Measurements from ENCODE around the gene MYO9A.

Gene MYO9A

GRCh38 chr15:71974211-71974610, 143.7 kb downstream of the MYO9A start:
- no peak overlapping the region for H2BK15ac ChIP-seq (replicated peaks; ENCODE audit: low read depth)
- WGBS (ENCODE audit: extremely low coverage, insufficient coverage, low lambda C conversion rate): no CpG with 5 or more reads among the region's 3 CpGs
- H3K27me3 ChIP-seq (ENCODE audit: insufficient read depth, low read length, poor library complexity): no peaks in the 10 kb centered on the region
- H2BK120ac ChIP-seq (ENCODE audit: low read depth, low read length): no peak overlapping the region
- no peak overlapping the region for H3K4ac ChIP-seq (ENCODE audit: low read depth, low read length)
- H3K79me2 ChIP-seq (ENCODE audit: control insufficient read depth, insufficient read depth, low read length): no peaks in the 10 kb centered on the region
- H3K4me3 ChIP-seq (ENCODE audit: low read length): no peak overlapping the region
- no peak overlapping the region for H3K23ac ChIP-seq (ENCODE audit: low read length)
- H3K56ac ChIP-seq (ENCODE audit: low read length): no peak overlapping the region
- H3K18ac ChIP-seq (ENCODE audit: low read length): no peak overlapping the region
- DNase-seq: no peak
- H4K5ac ChIP-seq (ENCODE audit: low read length): no peak overlapping the region
- no peak overlapping the region for H2BK5ac ChIP-seq (ENCODE audit: low read length)
- no peaks in the 10 kb centered on the region for H3K36me3 ChIP-seq (ENCODE audit: control insufficient read depth, insufficient read depth, low read length)
- no peaks in the 10 kb centered on the region for H3K79me1 ChIP-seq (ENCODE audit: low read length)
- no peak overlapping the region for H4K8ac ChIP-seq (ENCODE audit: low read depth, low read length)
- H2AK5ac ChIP-seq (ENCODE audit: low read length): no peak overlapping the region
- no peak overlapping the region for H3K27ac ChIP-seq (ENCODE audit: low read depth, low read length)
- no peak overlapping the region for H3K4me2 ChIP-seq (ENCODE audit: low read length)
- H3K9ac ChIP-seq (ENCODE audit: low read length): no peak overlapping the region
- no peaks in the 10 kb centered on the region for H3K4me1 ChIP-seq (ENCODE audit: control insufficient read depth, low read depth, low read length)

- no peaks in the 10 kb centered on the region for H3K4me1 ChIP-seq (ENCODE audit: control insufficient read depth, low read depth, low read length)
- no peak overlapping the region for H2AK5ac ChIP-seq (ENCODE audit: low read length)
- H3K79me2 ChIP-seq (ENCODE audit: control insufficient read depth, insufficient read depth, low read length): no peaks in the 10 kb centered on the region
- H3K36me3 ChIP-seq (ENCODE audit: control insufficient read depth, insufficient read depth, low read length): no peaks in the 10 kb centered on the region
- no peak overlapping the region for H4K5ac ChIP-seq (ENCODE audit: low read length)
- H2BK5ac ChIP-seq (ENCODE audit: low read length): no peak overlapping the region
- H3K4me3 ChIP-seq (ENCODE audit: low read length): no peak overlapping the region
- H3K27ac ChIP-seq (ENCODE audit: low read depth, low read length): no peak overlapping the region
- H4K8ac ChIP-seq (ENCODE audit: low read depth, low read length): no peak overlapping the region
- no peaks in the 10 kb centered on the region for H3K27me3 ChIP-seq (ENCODE audit: insufficient read depth, low read length, poor library complexity)
- DNase-seq: no peak
- H2BK120ac ChIP-seq (ENCODE audit: low read depth, low read length): no peak overlapping the region
- H3K23ac ChIP-seq (ENCODE audit: low read length): no peak overlapping the region
- WGBS (ENCODE audit: extremely low coverage, insufficient coverage, low lambda C conversion rate): no CpG with 5 or more reads among the region's 5 CpGs
- H3K79me1 ChIP-seq (ENCODE audit: low read length): no peaks in the 10 kb centered on the region
- H3K4me2 ChIP-seq (ENCODE audit: low read length): no peak overlapping the region
- H3K56ac ChIP-seq (ENCODE audit: low read length): no peak overlapping the region
- no peak overlapping the region for H2BK15ac ChIP-seq (replicated peaks; ENCODE audit: low read depth)
- H3K4ac ChIP-seq (ENCODE audit: low read depth, low read length): no peak overlapping the region
- no peak overlapping the region for H3K18ac ChIP-seq (ENCODE audit: low read length)
- no peak overlapping the region for H3K9ac ChIP-seq (ENCODE audit: low read length)
Observed at GRCh38 chr15:71973366-71973765, 144.6 kb downstream of the MYO9A start.

- no peak overlapping the region for H3K23ac ChIP-seq (ENCODE audit: low read length)
- H3K27me3 ChIP-seq (ENCODE audit: insufficient read depth, low read length, poor library complexity): no peaks in the 10 kb centered on the region
- no peak overlapping the region for H3K4ac ChIP-seq (ENCODE audit: low read depth, low read length)
- no peak overlapping the region for H2BK15ac ChIP-seq (replicated peaks; ENCODE audit: low read depth)
- no peak overlapping the region for H2BK120ac ChIP-seq (ENCODE audit: low read depth, low read length)
- WGBS (ENCODE audit: extremely low coverage, insufficient coverage, low lambda C conversion rate): no CpG with 5 or more reads among the region's 2 CpGs
- peak overlapping the region; percentile 13 for H4K8ac ChIP-seq (ENCODE audit: low read depth, low read length)
- H3K79me2 ChIP-seq (ENCODE audit: control insufficient read depth, insufficient read depth, low read length): no peaks in the 10 kb centered on the region
- H3K4me2 ChIP-seq (ENCODE audit: low read length): no peak overlapping the region
- no peak overlapping the region for H3K56ac ChIP-seq (ENCODE audit: low read length)
- no peak overlapping the region for H3K18ac ChIP-seq (ENCODE audit: low read length)
- H3K4me1 ChIP-seq (ENCODE audit: control insufficient read depth, low read depth, low read length): no peaks in the 10 kb centered on the region
- no peaks in the 10 kb centered on the region for H3K36me3 ChIP-seq (ENCODE audit: control insufficient read depth, insufficient read depth, low read length)
- no peaks in the 10 kb centered on the region for H3K79me1 ChIP-seq (ENCODE audit: low read length)
- H3K27ac ChIP-seq (ENCODE audit: low read depth, low read length): no peak overlapping the region
- no peak for DNase-seq
- H2AK5ac ChIP-seq (ENCODE audit: low read length): no peak overlapping the region
- no peak overlapping the region for H2BK5ac ChIP-seq (ENCODE audit: low read length)
- no peak overlapping the region for H3K9ac ChIP-seq (ENCODE audit: low read length)
- no peak overlapping the region for H3K4me3 ChIP-seq (ENCODE audit: low read length)
- H4K5ac ChIP-seq (ENCODE audit: low read length): no peak overlapping the region
Observed at GRCh38 chr15:71971905-71972304, 146.0 kb downstream of the MYO9A start.

- H3K4me3 ChIP-seq (ENCODE audit: low read length): no peak overlapping the region
- H3K4me2 ChIP-seq (ENCODE audit: low read length): no peak overlapping the region
- H2AK5ac ChIP-seq (ENCODE audit: low read length): no peak overlapping the region
- H4K8ac ChIP-seq (ENCODE audit: low read depth, low read length): no peak overlapping the region
- H3K27me3 ChIP-seq (ENCODE audit: insufficient read depth, low read length, poor library complexity): no peaks in the 10 kb centered on the region
- DNase-seq: no peak
- no peak overlapping the region for H3K23ac ChIP-seq (ENCODE audit: low read length)
- H4K5ac ChIP-seq (ENCODE audit: low read length): no peak overlapping the region
- no peak overlapping the region for H3K4ac ChIP-seq (ENCODE audit: low read depth, low read length)
- H3K79me2 ChIP-seq (ENCODE audit: control insufficient read depth, insufficient read depth, low read length): no peaks in the 10 kb centered on the region
- no peak overlapping the region for H3K9ac ChIP-seq (ENCODE audit: low read length)
- no peak overlapping the region for H2BK15ac ChIP-seq (replicated peaks; ENCODE audit: low read depth)
- H3K27ac ChIP-seq (ENCODE audit: low read depth, low read length): no peak overlapping the region
- no peaks in the 10 kb centered on the region for H3K4me1 ChIP-seq (ENCODE audit: control insufficient read depth, low read depth, low read length)
- no peak overlapping the region for H3K56ac ChIP-seq (ENCODE audit: low read length)
- no peaks in the 10 kb centered on the region for H3K36me3 ChIP-seq (ENCODE audit: control insufficient read depth, insufficient read depth, low read length)
- H2BK5ac ChIP-seq (ENCODE audit: low read length): no peak overlapping the region
- H3K18ac ChIP-seq (ENCODE audit: low read length): no peak overlapping the region
- no peak overlapping the region for H2BK120ac ChIP-seq (ENCODE audit: low read depth, low read length)
- no CpG with 5 or more reads among the region's 1 CpG for WGBS (ENCODE audit: extremely low coverage, insufficient coverage, low lambda C conversion rate)
- H3K79me1 ChIP-seq (ENCODE audit: low read length): no peaks in the 10 kb centered on the region
Observed at GRCh38 chr15:71970435-71970834, 147.5 kb downstream of the MYO9A start.

GRCh38 chr15:71962537-71962936, 155.4 kb downstream of the MYO9A start:
- H3K56ac ChIP-seq (ENCODE audit: low read length): no peak overlapping the region

GRCh38 chr15:71957026-71957425, 160.9 kb downstream of the MYO9A start:
- H2BK15ac ChIP-seq (replicated peaks; ENCODE audit: low read depth): no peak overlapping the region
- H3K79me2 ChIP-seq (ENCODE audit: control insufficient read depth, insufficient read depth, low read length): no peaks in the 10 kb centered on the region
- H2BK5ac ChIP-seq (ENCODE audit: low read length): no peak overlapping the region
- no peaks in the 10 kb centered on the region for H3K36me3 ChIP-seq (ENCODE audit: control insufficient read depth, insufficient read depth, low read length)
- H3K9ac ChIP-seq (ENCODE audit: low read length): no peak overlapping the region
- H2AK5ac ChIP-seq (ENCODE audit: low read length): no peak overlapping the region
- WGBS (ENCODE audit: extremely low coverage, insufficient coverage, low lambda C conversion rate): no CpG with 5 or more reads among the region's 2 CpGs
- no peak overlapping the region for H4K8ac ChIP-seq (ENCODE audit: low read depth, low read length)
- no peak overlapping the region for H3K4me2 ChIP-seq (ENCODE audit: low read length)
- no peak overlapping the region for H3K23ac ChIP-seq (ENCODE audit: low read length)
- DNase-seq: no peak
- H3K79me1 ChIP-seq (ENCODE audit: low read length): no peaks in the 10 kb centered on the region
- H3K4me1 ChIP-seq (ENCODE audit: control insufficient read depth, low read depth, low read length): no peaks in the 10 kb centered on the region
- no peak overlapping the region for H4K5ac ChIP-seq (ENCODE audit: low read length)
- no peak overlapping the region for H3K27ac ChIP-seq (ENCODE audit: low read depth, low read length)
- no peak overlapping the region for H3K56ac ChIP-seq (ENCODE audit: low read length)
- H2BK120ac ChIP-seq (ENCODE audit: low read depth, low read length): no peak overlapping the region
- H3K27me3 ChIP-seq (ENCODE audit: insufficient read depth, low read length, poor library complexity): no peaks in the 10 kb centered on the region
- H3K4ac ChIP-seq (ENCODE audit: low read depth, low read length): no peak overlapping the region
- H3K4me3 ChIP-seq (ENCODE audit: low read length): no peak overlapping the region
- no peak overlapping the region for H3K18ac ChIP-seq (ENCODE audit: low read length)

More at GRCh38 chr15:71962537-71962936, 155.4 kb downstream of the MYO9A start:
- no peak overlapping the region for H3K18ac ChIP-seq (ENCODE audit: low read length)
- WGBS (ENCODE audit: extremely low coverage, insufficient coverage, low lambda C conversion rate): no CpG with 5 or more reads among the region's 1 CpG
- H3K4me2 ChIP-seq (ENCODE audit: low read length): no peak overlapping the region
- no peak overlapping the region for H4K8ac ChIP-seq (ENCODE audit: low read depth, low read length)
- no peak overlapping the region for H2BK120ac ChIP-seq (ENCODE audit: low read depth, low read length)
- no peak overlapping the region for H2BK15ac ChIP-seq (replicated peaks; ENCODE audit: low read depth)
- no peaks in the 10 kb centered on the region for H3K36me3 ChIP-seq (ENCODE audit: control insufficient read depth, insufficient read depth, low read length)
- no peaks in the 10 kb centered on the region for H3K79me2 ChIP-seq (ENCODE audit: control insufficient read depth, insufficient read depth, low read length)
- no peak overlapping the region for H2BK5ac ChIP-seq (ENCODE audit: low read length)
- no peak overlapping the region for H3K4ac ChIP-seq (ENCODE audit: low read depth, low read length)
- no peak overlapping the region for H2AK5ac ChIP-seq (ENCODE audit: low read length)
- DNase-seq: no peak
- H3K27ac ChIP-seq (ENCODE audit: low read depth, low read length): no peak overlapping the region
- no peak overlapping the region for H4K5ac ChIP-seq (ENCODE audit: low read length)
- H3K9ac ChIP-seq (ENCODE audit: low read length): no peak overlapping the region
- H3K4me1 ChIP-seq (ENCODE audit: control insufficient read depth, low read depth, low read length): no peaks in the 10 kb centered on the region
- no peaks in the 10 kb centered on the region for H3K79me1 ChIP-seq (ENCODE audit: low read length)
- no peak overlapping the region for H3K4me3 ChIP-seq (ENCODE audit: low read length)
- no peak overlapping the region for H3K23ac ChIP-seq (ENCODE audit: low read length)
- H3K27me3 ChIP-seq (ENCODE audit: insufficient read depth, low read length, poor library complexity): no peaks in the 10 kb centered on the region

Measured in mesendoderm (in vitro differentiated cells).